Measurements from ENCODE around the gene TWIST2. TPM values are rescaled to one million over a fixed set of nuclear protein-coding genes. Genes with fewer than 3 reads are reported as not detected.
A peak's percentile ranks its signal among the peaks of the same experiment; 100 is the strongest.

TWIST2 gene
- total and polyA plus RNA-seq, 7 donors: 0.92 to 92.2 (median 53.9) TPM

DNA sequence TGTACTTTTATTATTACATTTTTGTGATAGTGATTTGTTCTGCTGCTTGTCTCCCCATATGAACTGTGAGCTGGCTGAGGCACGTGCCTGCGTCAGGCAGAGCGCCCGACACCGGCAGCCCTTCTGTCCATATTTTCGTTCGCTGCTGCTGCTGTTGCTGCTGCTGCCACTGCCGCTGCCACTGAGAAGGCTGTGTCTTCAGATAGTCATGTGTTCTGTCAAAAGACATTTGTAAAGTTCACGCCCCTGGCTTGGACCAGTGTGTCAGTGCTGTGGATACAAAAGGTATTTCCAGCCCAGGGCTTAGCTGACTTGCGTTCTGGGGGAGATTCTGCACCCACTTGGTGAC, 47.0 kb downstream of the TWIST2 start:
- no peaks in the 10 kb centered on the region for H3K9me3 ChIP-seq
- 86% methylated on average over 10 of the region's 10 CpGs for WGBS, 2 donors
- H3K27me3 ChIP-seq: no peaks in the 10 kb centered on the region
- H3K27ac ChIP-seq: peak overlapping the region; percentile 38 to 83 (median 78)
- DNase-seq: peak; percentile 80
- intact Hi-C loops (cut with DNase I): loop anchor here (2.0 to 5.0 kb wide), 2 partner anchors 46 to 47 kb away; partner anchors contain the start of gene TWIST2
- no peaks in the 10 kb centered on the region for H3K36me3 ChIP-seq
- peaks cover 0 to 85% (median 73%) of the 10 kb centered on the region in 4 donors for H3K4me1 ChIP-seq
- peak overlapping the region in 1 of 4 donors; percentile 4 for H3K4me3 ChIP-seq
- TF ChIP-seq POLR2A (IDR thresholded peaks at IDR 0.05) (no peak), POLR2AphosphoS5 (IDR thresholded peaks at IDR 0.05) (peak in 3 of 4 donors; percentile 58 to 69 (median 62)), EP300 (IDR thresholded peaks at IDR 0.05) (peak in 1 of 4 donors; percentile 61)

DNA sequence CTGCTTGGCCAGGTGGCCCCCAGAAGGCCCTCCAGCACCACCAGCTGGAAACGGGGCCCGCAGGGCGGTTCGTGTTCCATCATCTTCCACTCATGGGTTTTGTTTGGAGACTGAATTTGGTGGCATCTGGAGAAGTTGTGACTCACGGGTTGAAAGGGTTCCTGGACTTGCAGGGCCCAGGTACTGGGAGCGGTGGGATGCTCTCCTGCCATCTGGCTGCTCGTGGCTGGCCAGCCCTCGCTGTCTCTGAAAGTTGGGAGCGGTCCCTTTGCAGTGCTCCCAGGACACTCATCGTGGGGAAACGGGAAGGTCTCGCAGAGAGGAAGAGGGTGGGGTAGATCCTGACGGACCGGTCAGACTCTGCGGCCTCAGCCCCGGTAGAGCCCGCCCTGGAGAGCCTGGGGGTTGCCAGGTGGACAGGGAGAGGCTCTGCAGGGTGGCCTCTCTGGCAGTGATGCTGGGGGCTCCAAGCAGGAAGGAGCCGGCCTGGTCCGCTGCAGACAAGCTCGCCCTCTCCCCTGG, 47.5 kb downstream of the TWIST2 start:
- no peaks in the 10 kb centered on the region for H3K27me3 ChIP-seq
- DNase-seq: peak; percentile 64
- H3K4me3 ChIP-seq: peak overlapping the region in 1 of 4 donors; percentile 4
- H3K36me3 ChIP-seq: no peaks in the 10 kb centered on the region
- peak overlapping the region; percentile 38 to 83 (median 78) for H3K27ac ChIP-seq
- TF ChIP-seq EP300 (IDR thresholded peaks at IDR 0.05): no peak
- no peak for TF ChIP-seq POLR2AphosphoS5 (IDR thresholded peaks at IDR 0.05)
- TF ChIP-seq POLR2A (IDR thresholded peaks at IDR 0.05): no peak
- TF ChIP-seq, protein P1, sequence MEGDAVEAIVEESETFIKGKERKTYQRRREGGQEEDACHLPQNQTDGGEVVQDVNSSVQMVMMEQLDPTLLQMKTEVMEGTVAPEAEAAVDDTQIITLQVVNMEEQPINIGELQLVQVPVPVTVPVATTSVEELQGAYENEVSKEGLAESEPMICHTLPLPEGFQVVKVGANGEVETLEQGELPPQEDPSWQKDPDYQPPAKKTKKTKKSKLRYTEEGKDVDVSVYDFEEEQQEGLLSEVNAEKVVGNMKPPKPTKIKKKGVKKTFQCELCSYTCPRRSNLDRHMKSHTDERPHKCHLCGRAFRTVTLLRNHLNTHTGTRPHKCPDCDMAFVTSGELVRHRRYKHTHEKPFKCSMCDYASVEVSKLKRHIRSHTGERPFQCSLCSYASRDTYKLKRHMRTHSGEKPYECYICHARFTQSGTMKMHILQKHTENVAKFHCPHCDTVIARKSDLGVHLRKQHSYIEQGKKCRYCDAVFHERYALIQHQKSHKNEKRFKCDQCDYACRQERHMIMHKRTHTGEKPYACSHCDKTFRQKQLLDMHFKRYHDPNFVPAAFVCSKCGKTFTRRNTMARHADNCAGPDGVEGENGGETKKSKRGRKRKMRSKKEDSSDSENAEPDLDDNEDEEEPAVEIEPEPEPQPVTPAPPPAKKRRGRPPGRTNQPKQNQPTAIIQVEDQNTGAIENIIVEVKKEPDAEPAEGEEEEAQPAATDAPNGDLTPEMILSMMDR (IDR thresholded peaks at IDR 0.05): no peak
- intact Hi-C loops (cut with DNase I): loop anchor here (2.0 to 5.0 kb wide), 2 partner anchors 47 kb away; partner anchors contain the start of gene TWIST2
- WGBS, 2 donors: 49 to 62% methylated on average over 20 of the region's 20 CpGs
- H3K4me1 ChIP-seq: peaks cover 0 to 89% (median 77%) of the 10 kb centered on the region in 4 donors
- no peaks in the 10 kb centered on the region for H3K9me3 ChIP-seq

DNA sequence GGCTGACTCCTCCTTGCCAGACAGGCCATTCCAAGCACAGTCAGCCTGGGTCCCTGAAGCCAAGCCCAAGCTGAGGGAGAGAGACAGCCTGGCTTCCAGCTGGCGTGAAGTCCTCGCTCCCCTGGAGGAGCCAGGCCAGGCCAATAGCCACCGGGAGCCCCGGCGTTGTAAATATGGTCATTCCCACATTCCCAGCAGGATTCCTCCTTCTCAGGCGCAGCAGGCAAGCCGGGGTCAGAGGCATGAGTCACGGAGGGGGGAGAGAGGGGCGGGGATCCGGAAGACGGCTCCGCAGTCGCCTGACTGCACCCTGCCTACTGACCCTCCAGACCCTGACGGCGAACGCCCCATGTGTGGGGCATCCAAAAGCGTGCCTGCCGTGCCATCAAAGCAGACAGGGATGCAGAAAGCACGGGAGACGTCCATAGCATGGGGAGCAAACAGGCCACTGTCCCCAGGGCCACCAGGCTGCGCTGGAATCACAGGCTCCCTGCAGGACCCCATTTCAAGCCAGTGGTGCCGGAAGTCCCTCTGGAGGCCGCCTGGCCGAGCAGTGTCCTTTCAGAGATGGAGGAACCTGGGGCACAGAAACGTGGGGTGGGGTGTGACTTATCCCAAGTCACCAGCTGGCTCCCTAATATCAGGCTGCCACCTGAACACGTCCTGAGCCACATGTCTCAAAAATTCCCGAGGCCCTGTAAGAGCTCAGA, 48.2 kb downstream of the TWIST2 start:
- H3K9me3 ChIP-seq: no peaks in the 10 kb centered on the region
- H3K4me3 ChIP-seq: no peak overlapping the region
- H3K27me3 ChIP-seq: no peaks in the 10 kb centered on the region
- TF ChIP-seq POLR2AphosphoS5 (IDR thresholded peaks at IDR 0.05): peak in 3 of 4 donors; percentile 55 to 69 (median 58)
- TF ChIP-seq POLR2A (IDR thresholded peaks at IDR 0.05): no peak
- no peak for TF ChIP-seq EP300 (IDR thresholded peaks at IDR 0.05)
- TF ChIP-seq, protein P1 (IDR thresholded peaks at IDR 0.05): no peak
- 32 to 37% methylated on average over 27 of the region's 27 CpGs for WGBS, 2 donors
- peak; percentile 94 for DNase-seq
- peaks cover 0 to 89% (median 81%) of the 10 kb centered on the region in 4 donors for H3K4me1 ChIP-seq
- intact Hi-C loops (cut with DNase I): loop anchor here (2.0 to 5.0 kb wide), 2 partner anchors 46 to 47 kb away; partner anchors contain the start of gene TWIST2
- peak overlapping the region; percentile 38 to 83 (median 78) for H3K27ac ChIP-seq
- no peaks in the 10 kb centered on the region for H3K36me3 ChIP-seq

DNA sequence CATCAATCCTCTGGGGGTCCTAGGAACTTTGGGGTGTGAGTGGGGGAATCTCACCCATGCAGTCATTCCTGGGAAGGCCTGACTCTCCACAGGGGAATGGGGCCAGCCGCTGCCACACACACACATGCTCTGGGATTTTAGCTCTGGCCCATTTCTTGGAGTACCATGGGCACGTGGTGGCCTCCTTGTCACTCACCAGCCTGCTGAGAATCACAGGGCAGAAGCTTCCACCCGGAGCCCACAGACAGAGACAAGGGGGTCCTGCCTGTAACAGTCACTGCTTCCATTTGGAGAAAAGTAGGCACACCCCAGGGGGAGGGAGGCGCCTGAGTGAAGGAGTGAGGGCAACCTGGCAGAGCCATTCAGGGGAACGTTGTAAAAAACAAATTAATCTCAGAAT, 48.8 kb downstream of the TWIST2 start:
- Histone ChIP-seq H3K9me3 (no peaks in the 10 kb centered on the region), H3K4me3 (no peak overlapping the region), H3K4me1 (peaks cover 0 to 87% (median 81%) of the 10 kb centered on the region in 4 donors), H3K27me3 (no peaks in the 10 kb centered on the region), H3K27ac (peak overlapping the region in 3 of 4 donors; percentile 78 to 83 (median 79)), H3K36me3 (no peaks in the 10 kb centered on the region)
- TF ChIP-seq, protein P1 (IDR thresholded peaks at IDR 0.05): no peak
- TF ChIP-seq POLR2AphosphoS5 (IDR thresholded peaks at IDR 0.05) (no peak), EP300 (IDR thresholded peaks at IDR 0.05) (no peak), POLR2A (IDR thresholded peaks at IDR 0.05) (no peak)
- intact Hi-C loops (cut with DNase I): loop anchor here (5.0 kb wide), 1 partner anchor 46 kb away; no protein-coding TSS in a partner anchor
- 62 to 68% methylated on average over 5 of the region's 5 CpGs for WGBS, 2 donors
- peak; percentile 61 for DNase-seq
